ENCODE measurements around the gene ERC1. TPM values are rescaled to one million over a fixed set of nuclear protein-coding genes. Genes with fewer than 3 reads are reported as not detected.

Gene ERC1
- total and polyA plus RNA-seq, 2 donors from 2014 or later: 5.1 to 68.3 TPM

- no peaks in the 10 kb centered on the region for H3K36me3 ChIP-seq (ENCODE audit: control insufficient read depth in 2 of 3, insufficient read depth in 3 of 3, low read length in 3 of 3)
- FAIRE-seq (no peak), DNase-seq (no peak)
- intact Hi-C loops (cut with DNase I): no loop called here
- no peak overlapping the region for H3K9ac ChIP-seq (ENCODE audit: low read length in 3 of 3)
- no peak overlapping the region for H3K4me3 ChIP-seq (ENCODE audit: low read length in 3 of 3)
- H3K4me1 ChIP-seq (ENCODE audit: control insufficient read depth in 2 of 3, insufficient read depth in 2 of 3, low read depth in 1 of 3, low read length in 3 of 3): no peaks in the 10 kb centered on the region
- H3K9me3 ChIP-seq (ENCODE audit: control insufficient read depth in 2 of 3, insufficient read depth in 1 of 3, low read length in 3 of 3): no peaks in the 10 kb centered on the region
- TF ChIP-seq CTCF (IDR thresholded peaks at IDR 0.05; ENCODE audit: borderline replicate concordance, extremely low read depth, insufficient read depth): no peak
- H3K27me3 ChIP-seq (ENCODE audit: control insufficient read depth, insufficient read depth, low read length): no peaks in the 10 kb centered on the region
- H3K27ac ChIP-seq (ENCODE audit: low read depth in 2 of 2, low read length in 2 of 2): no peak overlapping the region
Measured at GRCh38 chr12:1083151-1083888, 92.3 kb downstream of the ERC1 start.

DNA sequence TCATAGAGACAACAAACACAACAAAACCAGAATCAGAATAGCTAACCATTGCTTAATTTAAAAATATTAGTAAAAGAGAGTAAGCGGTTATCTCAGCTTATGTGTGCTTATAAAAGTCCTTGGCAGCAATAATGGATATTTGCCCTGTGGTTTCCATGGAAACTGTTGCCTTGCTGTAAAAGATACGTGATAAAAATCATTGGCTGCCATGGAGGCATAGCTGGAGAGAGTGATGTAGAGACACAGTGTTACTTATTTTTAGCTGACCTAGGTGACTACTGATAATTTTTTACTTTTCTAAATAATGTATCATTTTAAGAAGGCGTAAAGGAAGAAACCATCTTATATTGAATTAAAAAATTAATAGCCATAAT lies 92.9 kb downstream of the ERC1 start:
- DNase-seq: peak in 2 of 5 donors; percentile 48 to 66
- Histone ChIP-seq H3K36me3 (ENCODE audit: control insufficient read depth in 2 of 3, insufficient read depth in 3 of 3, low read length in 3 of 3) (no peaks in the 10 kb centered on the region), H3K9me3 (ENCODE audit: control insufficient read depth in 2 of 3, insufficient read depth in 1 of 3, low read length in 3 of 3) (no peaks in the 10 kb centered on the region)

GRCh38 chr12:1091350-1091749 lies 100.3 kb downstream of the ERC1 start:
- TF ChIP-seq CTCF (IDR thresholded peaks at IDR 0.05; ENCODE audit: borderline replicate concordance, extremely low read depth, insufficient read depth): no peak
- H3K9ac ChIP-seq (ENCODE audit: low read length in 3 of 3): no peak overlapping the region
- no peaks in the 10 kb centered on the region for H3K27me3 ChIP-seq (ENCODE audit: control insufficient read depth, insufficient read depth, low read length)
- no peaks in the 10 kb centered on the region for H3K4me1 ChIP-seq (ENCODE audit: control insufficient read depth in 2 of 3, insufficient read depth in 2 of 3, low read depth in 1 of 3, low read length in 3 of 3)
- DNase-seq (peak in 1 of 5 donors; percentile 4), FAIRE-seq (no peak)
- no peak overlapping the region for H3K27ac ChIP-seq (ENCODE audit: low read depth in 2 of 2, low read length in 2 of 2)
- H3K9me3 ChIP-seq (ENCODE audit: control insufficient read depth in 2 of 3, insufficient read depth in 1 of 3, low read length in 3 of 3): no peaks in the 10 kb centered on the region
- H3K4me3 ChIP-seq (ENCODE audit: low read length in 3 of 3): no peak overlapping the region
- intact Hi-C loops (cut with DNase I): no loop called here
- H3K36me3 ChIP-seq (ENCODE audit: control insufficient read depth in 2 of 3, insufficient read depth in 3 of 3, low read length in 3 of 3): no peaks in the 10 kb centered on the region

More for the DNA sequence above, 92.9 kb downstream of the ERC1 start:
- Histone ChIP-seq H3K9ac (ENCODE audit: low read length in 3 of 3) (no peak overlapping the region), H3K4me1 (ENCODE audit: control insufficient read depth in 2 of 3, insufficient read depth in 2 of 3, low read depth in 1 of 3, low read length in 3 of 3) (no peaks in the 10 kb centered on the region), H3K4me3 (ENCODE audit: low read length in 3 of 3) (no peak overlapping the region), H3K27ac (ENCODE audit: low read depth in 2 of 2, low read length in 2 of 2) (no peak overlapping the region), H3K27me3 (ENCODE audit: control insufficient read depth, insufficient read depth, low read length) (no peaks in the 10 kb centered on the region)
- intact Hi-C loops (cut with DNase I): no loop called here
- no peak for TF ChIP-seq CTCF (IDR thresholded peaks at IDR 0.05; ENCODE audit: borderline replicate concordance, extremely low read depth, insufficient read depth)
- FAIRE-seq: no peak

Measured in kidney (tissue), 14 donors.